Measurements from ENCODE around the gene IGF1. TPM values are rescaled to one million over a fixed set of nuclear protein-coding genes. Genes with fewer than 3 reads are reported as not detected.

IGF1 gene
- total RNA-seq, 2 donors from 2014 or later = 0.79 to 2.0 TPM

DNA sequence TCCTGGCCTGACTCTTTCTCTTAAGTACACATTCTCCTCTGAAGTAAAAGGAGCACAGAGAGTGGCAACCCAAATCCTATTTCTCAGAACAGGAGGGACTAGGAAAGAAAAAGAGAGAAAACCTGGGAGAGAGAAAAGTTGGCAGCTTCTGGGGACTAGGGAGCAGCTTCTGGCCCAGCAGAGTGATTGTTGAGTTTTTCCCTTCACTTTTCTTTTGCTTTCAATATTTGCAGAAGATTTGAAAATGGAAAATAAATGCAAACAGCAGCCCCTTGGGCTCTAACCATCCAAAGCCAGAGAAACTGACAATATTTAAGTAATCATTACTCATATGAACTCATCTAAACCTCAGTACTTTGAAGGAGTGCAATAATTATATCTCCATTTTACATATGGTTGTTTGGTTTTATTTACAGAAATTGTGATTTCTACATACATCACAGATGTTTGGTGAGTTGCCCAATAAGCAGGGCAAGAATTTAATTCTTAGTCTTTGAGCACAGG lies 28.8 kb upstream of the IGF1 start:
- Mint-ChIP-seq H3K27me3 (ENCODE audit: low read depth) (peaks cover 7% of the 10 kb centered on the region), H3K9me3 (no peaks in the 10 kb centered on the region), H3K4me1 (ENCODE audit: low read depth) (no peaks in the 10 kb centered on the region), H3K4me3 (no peak overlapping the region), H3K36me3 (ENCODE audit: insufficient read depth in 2 of 2) (no peaks in the 10 kb centered on the region), H3K27ac (no peak overlapping the region)
- DNase-seq (no peak), ATAC-seq (replicated peaks in 1 of 2) (no peak)

DNA sequence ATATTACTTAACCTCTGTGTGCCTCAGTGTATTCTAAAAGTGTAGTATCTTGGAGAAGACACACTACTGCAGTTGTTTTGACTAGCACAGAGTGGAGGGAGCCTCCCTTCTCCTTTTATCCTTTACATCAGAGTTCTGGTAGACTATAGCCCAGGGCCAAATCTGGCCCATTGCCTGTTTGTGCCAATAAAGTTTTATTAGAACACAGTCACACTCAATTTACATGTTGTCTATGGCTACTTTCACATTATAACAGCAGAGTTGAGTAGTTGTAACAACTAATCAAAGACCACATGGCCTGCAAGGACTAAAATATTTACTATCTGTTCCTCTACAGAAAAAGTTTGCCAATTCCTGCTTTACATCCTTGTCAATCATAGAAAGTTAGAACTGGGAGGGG lies 27.7 kb upstream of the IGF1 start:
- no peak for DNase-seq
- no peaks in the 10 kb centered on the region for H3K9me3 Mint-ChIP-seq
- peaks cover 14% of the 10 kb centered on the region for H3K27me3 Mint-ChIP-seq (ENCODE audit: low read depth)
- no peak overlapping the region for H3K4me3 Mint-ChIP-seq
- H3K36me3 Mint-ChIP-seq (ENCODE audit: insufficient read depth in 2 of 2) = no peaks in the 10 kb centered on the region
- H3K27ac Mint-ChIP-seq = no peak overlapping the region
- ATAC-seq (replicated peaks in 1 of 2) = no peak
- H3K4me1 Mint-ChIP-seq (ENCODE audit: low read depth) = no peaks in the 10 kb centered on the region

GRCh38 chr12:102507301-102507700 lies 26.9 kb upstream of the IGF1 start:
- H3K4me3 Mint-ChIP-seq = no peak overlapping the region
- no peaks in the 10 kb centered on the region for H3K9me3 Mint-ChIP-seq
- H3K36me3 Mint-ChIP-seq (ENCODE audit: insufficient read depth in 2 of 2) = no peaks in the 10 kb centered on the region

DNA sequence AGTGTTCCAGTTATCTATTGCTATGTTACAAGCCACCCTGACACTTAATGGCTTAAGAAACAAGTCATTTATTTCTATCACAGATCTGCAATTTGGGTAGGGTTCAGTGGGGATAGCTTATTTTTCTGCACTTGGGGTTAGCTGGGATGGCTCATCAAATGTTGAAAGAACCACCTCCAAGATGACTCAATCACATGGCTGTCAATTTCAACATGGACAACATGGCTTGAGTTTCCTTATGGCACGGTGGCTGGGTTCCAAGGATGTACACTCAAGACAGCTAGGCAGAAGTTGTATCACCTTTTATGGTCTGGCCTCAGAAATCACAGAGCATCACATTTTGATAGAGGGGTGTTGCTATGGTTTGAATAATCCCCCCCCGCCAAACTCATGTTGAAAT lies 24.5 kb upstream of the IGF1 start:
- no peak overlapping the region for H3K27ac Mint-ChIP-seq
- no peaks in the 10 kb centered on the region for H3K4me1 Mint-ChIP-seq (ENCODE audit: low read depth)
- H3K36me3 Mint-ChIP-seq (ENCODE audit: insufficient read depth in 2 of 2) = no peaks in the 10 kb centered on the region
- H3K9me3 Mint-ChIP-seq = no peaks in the 10 kb centered on the region
- H3K4me3 Mint-ChIP-seq = no peak overlapping the region
- H3K27me3 Mint-ChIP-seq (ENCODE audit: low read depth) = peaks cover 23% of the 10 kb centered on the region
- ATAC-seq (replicated peaks in 1 of 2) (no peak), DNase-seq (no peak)

More at GRCh38 chr12:102507301-102507700, 26.9 kb upstream of the IGF1 start:
- Mint-ChIP-seq H3K4me1 (ENCODE audit: low read depth) (no peaks in the 10 kb centered on the region), H3K27ac (no peak overlapping the region), H3K27me3 (ENCODE audit: low read depth) (peaks cover 8% of the 10 kb centered on the region)
- ATAC-seq (replicated peaks in 1 of 2) = no peak
- no peak for DNase-seq

DNA sequence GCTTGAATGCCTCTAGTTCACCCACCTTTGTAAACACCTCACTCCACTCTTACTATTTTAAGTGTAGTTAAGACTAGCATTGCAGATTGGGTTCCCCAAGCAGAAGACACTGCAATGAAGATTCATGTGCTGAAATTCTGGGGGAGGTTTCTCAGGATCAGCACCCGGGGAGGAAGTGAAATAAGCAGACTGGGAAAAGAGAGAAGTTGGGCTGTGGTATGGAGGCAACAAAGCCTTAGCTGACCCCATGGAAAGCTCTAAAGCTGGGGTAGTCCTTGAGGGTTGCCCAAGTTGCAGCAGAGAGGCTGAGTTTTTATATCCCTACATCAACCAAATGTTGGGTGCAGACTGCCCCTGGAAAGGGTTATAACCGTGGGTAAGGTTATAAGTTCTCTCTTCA lies 23.9 kb upstream of the IGF1 start:
- Mint-ChIP-seq H3K27ac (no peak overlapping the region), H3K36me3 (ENCODE audit: insufficient read depth in 2 of 2) (no peaks in the 10 kb centered on the region), H3K4me3 (no peak overlapping the region), H3K27me3 (ENCODE audit: low read depth) (peaks cover 23% of the 10 kb centered on the region), H3K4me1 (ENCODE audit: low read depth) (no peaks in the 10 kb centered on the region), H3K9me3 (no peaks in the 10 kb centered on the region)
- no peak for DNase-seq
- no peak for ATAC-seq (replicated peaks in 1 of 2)

GRCh38 chr12:102503831-102504230 lies 23.5 kb upstream of the IGF1 start:
- no peaks in the 10 kb centered on the region for H3K36me3 Mint-ChIP-seq (ENCODE audit: insufficient read depth in 2 of 2)
- no peak overlapping the region for H3K4me3 Mint-ChIP-seq
- no peaks in the 10 kb centered on the region for H3K4me1 Mint-ChIP-seq (ENCODE audit: low read depth)
- peaks cover 23% of the 10 kb centered on the region for H3K27me3 Mint-ChIP-seq (ENCODE audit: low read depth)
- DNase-seq (no peak), ATAC-seq (replicated peaks in 1 of 2) (no peak)
- H3K27ac Mint-ChIP-seq = no peak overlapping the region
- no peaks in the 10 kb centered on the region for H3K9me3 Mint-ChIP-seq

- H3K4me1 Mint-ChIP-seq (ENCODE audit: low read depth) = no peaks in the 10 kb centered on the region
- DNase-seq (no peak), ATAC-seq (replicated peaks in 1 of 2) (no peak)
- H3K27ac Mint-ChIP-seq = no peak overlapping the region
- H3K36me3 Mint-ChIP-seq (ENCODE audit: insufficient read depth in 2 of 2) = no peaks in the 10 kb centered on the region
- H3K27me3 Mint-ChIP-seq (ENCODE audit: low read depth) = peaks cover 23% of the 10 kb centered on the region
- no peaks in the 10 kb centered on the region for H3K9me3 Mint-ChIP-seq
- no peak overlapping the region for H3K4me3 Mint-ChIP-seq
Observed at GRCh38 chr12:102503056-102503681, 22.8 kb upstream of the IGF1 start.

GRCh38 chr12:102501773-102502172 lies 21.4 kb upstream of the IGF1 start:
- Mint-ChIP-seq H3K4me1 (ENCODE audit: low read depth) (no peaks in the 10 kb centered on the region), H3K27ac (no peak overlapping the region), H3K9me3 (no peaks in the 10 kb centered on the region), H3K4me3 (no peak overlapping the region), H3K27me3 (ENCODE audit: low read depth) (peaks cover 23% of the 10 kb centered on the region), H3K36me3 (ENCODE audit: insufficient read depth in 2 of 2) (no peaks in the 10 kb centered on the region)
- DNase-seq (no peak), ATAC-seq (replicated peaks in 1 of 2) (no peak)

DNA sequence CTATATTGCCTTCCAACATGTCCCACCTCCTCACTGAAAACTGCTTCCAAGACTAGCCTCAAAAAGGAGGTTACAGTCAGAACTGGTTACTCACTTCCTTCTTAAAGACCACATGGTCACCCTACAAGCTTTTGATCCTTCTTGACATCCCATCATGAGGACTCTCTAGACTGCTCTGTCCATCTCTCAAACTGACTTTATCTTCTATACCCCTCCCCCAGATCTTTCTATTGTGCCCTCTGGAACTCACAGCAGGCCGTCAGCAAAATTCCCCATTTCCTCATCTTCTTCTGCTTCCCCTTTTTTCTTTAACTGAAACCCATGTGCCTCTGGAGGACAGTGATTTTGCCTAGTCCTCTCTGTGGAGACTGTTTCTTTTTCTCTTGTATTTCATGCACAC lies 18.1 kb upstream of the IGF1 start:
- ATAC-seq (replicated peaks in 1 of 2) (no peak), DNase-seq (no peak)
- Mint-ChIP-seq H3K9me3 (peaks cover 3% of the 10 kb centered on the region in 2 donors), H3K4me1 (ENCODE audit: low read depth) (no peaks in the 10 kb centered on the region), H3K4me3 (no peak overlapping the region), H3K27ac (no peak overlapping the region), H3K36me3 (ENCODE audit: insufficient read depth in 2 of 2) (peaks cover 0 to 4% of the 10 kb centered on the region in 2 donors), H3K27me3 (ENCODE audit: low read depth) (peaks cover 27% of the 10 kb centered on the region)

DNA sequence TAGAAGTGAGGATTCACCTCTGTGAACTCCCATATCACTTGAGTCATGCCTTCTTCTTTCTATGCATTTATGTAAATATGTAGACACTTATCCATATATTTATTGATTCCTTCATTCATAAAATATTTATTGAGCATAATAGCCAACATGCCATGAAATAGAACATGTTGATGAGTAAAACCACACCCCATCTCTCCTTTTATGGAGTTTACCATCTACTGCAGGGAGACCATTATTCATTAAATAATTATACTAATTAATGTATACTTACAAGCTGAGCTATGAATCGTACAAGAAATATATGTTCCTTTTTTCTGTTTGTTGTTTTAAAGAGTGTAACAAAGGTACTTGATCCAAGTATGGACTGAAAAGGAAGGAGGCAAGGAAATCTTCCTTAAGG lies 17.4 kb upstream of the IGF1 start:
- DNase-seq (no peak), ATAC-seq (replicated peaks in 1 of 2) (no peak)
- peaks cover 0 to 5% of the 10 kb centered on the region in 2 donors for H3K36me3 Mint-ChIP-seq (ENCODE audit: insufficient read depth in 2 of 2)
- H3K27me3 Mint-ChIP-seq (ENCODE audit: low read depth) = peaks cover 33% of the 10 kb centered on the region
- no peak overlapping the region for H3K4me3 Mint-ChIP-seq
- peaks cover 3 to 4% of the 10 kb centered on the region in 2 donors for H3K9me3 Mint-ChIP-seq
- no peak overlapping the region for H3K27ac Mint-ChIP-seq
- no peaks in the 10 kb centered on the region for H3K4me1 Mint-ChIP-seq (ENCODE audit: low read depth)

DNA sequence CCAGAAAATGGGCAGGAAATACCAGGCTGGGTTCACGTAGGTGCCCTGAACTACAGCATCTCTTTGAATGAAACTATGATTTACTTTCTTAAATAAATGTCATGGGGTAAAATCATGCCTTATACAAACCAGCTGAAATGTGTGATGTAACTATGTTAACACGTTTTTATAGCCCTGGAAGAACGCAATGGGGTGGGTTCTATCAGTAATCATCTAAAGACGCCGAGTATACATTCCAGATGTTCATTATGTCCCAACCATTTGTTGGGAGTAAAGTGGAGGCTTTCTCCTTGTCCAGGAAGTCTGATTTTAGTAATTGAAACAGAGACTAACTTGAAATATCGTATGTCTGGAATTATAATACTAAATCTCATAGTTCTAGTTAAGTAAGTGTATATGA lies 16.2 kb upstream of the IGF1 start:
- Mint-ChIP-seq H3K36me3 (ENCODE audit: insufficient read depth in 2 of 2) (peaks cover 0 to 5% of the 10 kb centered on the region in 2 donors), H3K4me3 (no peak overlapping the region), H3K27ac (no peak overlapping the region), H3K27me3 (ENCODE audit: low read depth) (peaks cover 35% of the 10 kb centered on the region), H3K9me3 (peaks cover 3 to 4% of the 10 kb centered on the region in 2 donors), H3K4me1 (ENCODE audit: low read depth) (no peaks in the 10 kb centered on the region)
- ATAC-seq (replicated peaks in 1 of 2) = no peak
- no peak for DNase-seq

- peaks cover 0 to 2% of the 10 kb centered on the region in 2 donors for H3K36me3 Mint-ChIP-seq (ENCODE audit: insufficient read depth in 2 of 2)
- no peak for DNase-seq
- H3K4me3 Mint-ChIP-seq = no peak overlapping the region
- H3K27me3 Mint-ChIP-seq (ENCODE audit: low read depth) = peaks cover 8% of the 10 kb centered on the region
- no peaks in the 10 kb centered on the region for H3K9me3 Mint-ChIP-seq
- peaks cover 34% of the 10 kb centered on the region for H3K4me1 Mint-ChIP-seq (ENCODE audit: low read depth)
- ATAC-seq (replicated peaks in 1 of 2) = no peak
- no peak overlapping the region for H3K27ac Mint-ChIP-seq
Observed at GRCh38 chr12:102487226-102487625, 6.9 kb upstream of the IGF1 start.

GRCh38 chr12:102486153-102486552 lies 5.8 kb upstream of the IGF1 start:
- no peak for ATAC-seq (replicated peaks in 1 of 2)
- Mint-ChIP-seq H3K27ac (no peak overlapping the region), H3K9me3 (no peaks in the 10 kb centered on the region), H3K4me1 (ENCODE audit: low read depth) (peaks cover 34% of the 10 kb centered on the region), H3K27me3 (ENCODE audit: low read depth) (peaks cover under 1% of the 10 kb centered on the region), H3K36me3 (ENCODE audit: insufficient read depth in 2 of 2) (no peaks in the 10 kb centered on the region), H3K4me3 (no peak overlapping the region)
- DNase-seq = no peak

- H3K4me3 Mint-ChIP-seq = peak overlapping the region; percentile 47 to 75
- peaks cover 34% of the 10 kb centered on the region for H3K4me1 Mint-ChIP-seq (ENCODE audit: low read depth)
- peak overlapping the region; percentile 93 for H3K27ac Mint-ChIP-seq
- DNase-seq = peak; percentile 71 to 77
- H3K27me3 Mint-ChIP-seq (ENCODE audit: low read depth) = no peaks in the 10 kb centered on the region
- ATAC-seq (replicated peaks in 1 of 2) = peak; percentile 89 to 90
- no peaks in the 10 kb centered on the region for H3K9me3 Mint-ChIP-seq
- no peaks in the 10 kb centered on the region for H3K36me3 Mint-ChIP-seq (ENCODE audit: insufficient read depth in 2 of 2)
Observed at GRCh38 chr12:102484428-102484958, 4.1 kb upstream of the IGF1 start.

Data from activated T-cell treated with anti-CD3 and anti-CD28 coated beads, Interleukin-2, amount 50 U/mL, for 72 hours (primary cell).